OCI-LY1 (cell line): Measurements from ENCODE around the gene COPS3.

ENCODE experiments used
- H2AFZ ChIP-seq: fragments of 200-600 bp; sonication (generic), shearing (Covaris generic); 2 replicates; pipeline ENCODE4 v1.6.0; 2014; ENCODE audit warnings: antibody characterized with exemption, mild to moderate bottlenecking, low read length
- H3F3A ChIP-seq: fragments of 200-600 bp; sonication (generic), shearing (Covaris generic); 2 replicates; pipeline ENCODE4 v1.6.0; 2014; ENCODE audit warnings: mild to moderate bottlenecking, antibody characterized with exemption, low read length, moderate library complexity; ENCODE audit not compliant: insufficient read depth
- H3K27ac ChIP-seq: fragments of 200-600 bp; sonication (generic); 2 replicates; pipeline ENCODE4 v1.5.1; 2014; ENCODE audit warnings: low read length, mixed run types, mild to moderate bottlenecking, low read depth; ENCODE audit not compliant: poor library complexity, severe bottlenecking
- H3K27me3 ChIP-seq: fragments of 200-600 bp; sonication (generic); 2 replicates; pipeline ENCODE4 v1.6.0; 2014; ENCODE audit warnings: antibody characterized with exemption, mild to moderate bottlenecking, low read length, moderate library complexity; ENCODE audit not compliant: insufficient read depth
- H3K36me3 ChIP-seq: fragments of 200-600 bp; sonication (generic); 2 replicates; pipeline ENCODE4 v1.6.1; 2014; ENCODE audit warnings: mild to moderate bottlenecking, antibody characterized with exemption, low read length, moderate library complexity, mixed read lengths; ENCODE audit not compliant: insufficient read depth
- H3K4me1 ChIP-seq: fragments of 200-600 bp; sonication (generic); 2 replicates; pipeline ENCODE4 v1.5.1; 2014; ENCODE audit warnings: mild to moderate bottlenecking, low read length, moderate library complexity; ENCODE audit not compliant: insufficient read depth, severe bottlenecking
- H3K4me2 ChIP-seq: fragments of 200-600 bp; sonication (generic), shearing (Covaris generic); 2 replicates; pipeline ENCODE4 v1.6.1; 2014; ENCODE audit warnings: low read length
- H3K4me3 ChIP-seq: fragments of 200-600 bp; sonication (generic); 2 replicates; pipeline ENCODE4 v1.5.1; 2014; ENCODE audit warnings: low read length, low read depth, mild to moderate bottlenecking, mixed read lengths; ENCODE audit not compliant: poor library complexity, severe bottlenecking
- H3K79me2 ChIP-seq: fragments of 200-600 bp; shearing (Covaris generic); 2 replicates; pipeline ENCODE4 v1.6.1; 2016; ENCODE audit warnings: mixed run types, low read length, mixed read lengths; ENCODE audit not compliant: insufficient read depth
- H3K9ac ChIP-seq: fragments of 200-600 bp; sonication (generic), shearing (Covaris generic); 2 replicates; pipeline ENCODE4 v1.6.1; 2014; ENCODE audit warnings: mild to moderate bottlenecking, low read length, mixed read lengths
- H3K9me2 ChIP-seq: fragments of 200-600 bp; sonication (generic), shearing (Covaris generic); 2 replicates; pipeline ENCODE4 v1.6.1; 2014; ENCODE audit warnings: low read depth, mild to moderate bottlenecking, low read length, mixed read lengths
- H3K9me3 ChIP-seq: fragments of 200-600 bp; shearing (Covaris generic); 2 replicates; pipeline ENCODE4 v1.6.1; 2014; ENCODE audit warnings: low read length, mixed read lengths
- H4K20me1 ChIP-seq: fragments of 200-600 bp; sonication (generic), shearing (Covaris generic); 2 replicates; pipeline ENCODE4 v1.6.0; 2016; ENCODE audit warnings: mild to moderate bottlenecking, low read length; ENCODE audit not compliant: insufficient read depth
- CTCF ChIP-seq: fragments of 200-600 bp; sonication (generic), shearing (Covaris generic); IDR thresholded peaks from 2 replicates; pipeline ENCODE4 v1.5.1; 2017; ENCODE audit warnings: mild to moderate bottlenecking, antibody characterized with exemption, low read length, moderate library complexity, mixed read lengths
- EZH2 ChIP-seq: fragments of 200-600 bp; sonication (generic), shearing (Covaris generic); IDR thresholded peaks from 2 replicates; pipeline ENCODE4 v1.8.0; 2017; ENCODE audit warnings: borderline replicate concordance, mixed run types, mild to moderate bottlenecking, antibody characterized with exemption, low read length, moderate library complexity, mixed read lengths

COPS3 gene

GRCh38 chr17:17243163-17243562 lies 37.9 kb downstream of the COPS3 start:
- Histone ChIP-seq H3K9me3 (no peaks in the 10 kb centered on the region), H2AFZ (no peak overlapping the region), H3K4me2 (no peak overlapping the region), H3K36me3 (peaks cover 38% of the 10 kb centered on the region), H3K27ac (no peak overlapping the region), H3K4me1 (peaks cover 8% of the 10 kb centered on the region), H3F3A (no peaks in the 10 kb centered on the region), H3K4me3 (no peak overlapping the region), H3K27me3 (no peaks in the 10 kb centered on the region), H4K20me1 (no peaks in the 10 kb centered on the region), H3K79me2 (no peaks in the 10 kb centered on the region), H3K9ac (no peak overlapping the region), H3K9me2 (no peaks in the 10 kb centered on the region)
- TF ChIP-seq EZH2 (no peak), CTCF (no peak)

- no peaks in the 10 kb centered on the region for H3K9me3 ChIP-seq
- H3K27ac ChIP-seq = no peak overlapping the region
- H3K9me2 ChIP-seq = no peaks in the 10 kb centered on the region
- H3K27me3 ChIP-seq = no peaks in the 10 kb centered on the region
- no peaks in the 10 kb centered on the region for H3F3A ChIP-seq
- no peak overlapping the region for H3K4me2 ChIP-seq
- H3K4me3 ChIP-seq = no peak overlapping the region
- TF ChIP-seq CTCF (no peak), EZH2 (no peak)
- peaks cover 12% of the 10 kb centered on the region for H3K4me1 ChIP-seq
- no peaks in the 10 kb centered on the region for H3K79me2 ChIP-seq
- peaks cover 28% of the 10 kb centered on the region for H3K36me3 ChIP-seq
- H3K9ac ChIP-seq = no peak overlapping the region
- no peak overlapping the region for H2AFZ ChIP-seq
- no peaks in the 10 kb centered on the region for H4K20me1 ChIP-seq
These were observed 38.8 kb downstream of the COPS3 start for GRCh38 chr17:17242246-17242645.

GRCh38 chr17:17241656-17242055 lies 39.4 kb downstream of the COPS3 start:
- TF ChIP-seq EZH2 (no peak), CTCF (no peak)
- Histone ChIP-seq H3K27ac (no peak overlapping the region), H3K4me2 (no peak overlapping the region), H3K9me3 (no peaks in the 10 kb centered on the region), H3K27me3 (no peaks in the 10 kb centered on the region), H3F3A (no peaks in the 10 kb centered on the region), H3K9me2 (no peaks in the 10 kb centered on the region), H4K20me1 (no peaks in the 10 kb centered on the region), H3K36me3 (peaks cover 22% of the 10 kb centered on the region), H3K4me1 (peaks cover 12% of the 10 kb centered on the region), H3K9ac (no peak overlapping the region), H3K79me2 (peaks cover 2% of the 10 kb centered on the region; the same call in 1 of the 2 replicates), H3K4me3 (no peak overlapping the region), H2AFZ (no peak overlapping the region)
